Umbilical cord (tissue), 2 donors: ENCODE measurements around the gene SEMA5B. TPM values are rescaled to one million over a fixed set of nuclear protein-coding genes. Genes with fewer than 3 reads are reported as not detected.
A peak's percentile ranks its signal among the peaks of the same experiment; 100 is the strongest.

Experiments
- DNase-seq: peaks from one replicate; pipeline ENCODE4 v3.0.0-alpha.2; 2015; ENCODE audit warnings: low spot score
- total RNA-seq: library from RNA; depleted of rRNA; stranded (reverse); fragments of >200 nt; gene quantifications from one replicate; pipeline ENCODE4 v1.2.3, GENCODE V29; 2014; ENCODE audit warnings: low replicate concordance; ENCODE audit not compliant: insufficient read depth

The SEMA5B gene
- total RNA-seq = 6.0 TPM

DNA sequence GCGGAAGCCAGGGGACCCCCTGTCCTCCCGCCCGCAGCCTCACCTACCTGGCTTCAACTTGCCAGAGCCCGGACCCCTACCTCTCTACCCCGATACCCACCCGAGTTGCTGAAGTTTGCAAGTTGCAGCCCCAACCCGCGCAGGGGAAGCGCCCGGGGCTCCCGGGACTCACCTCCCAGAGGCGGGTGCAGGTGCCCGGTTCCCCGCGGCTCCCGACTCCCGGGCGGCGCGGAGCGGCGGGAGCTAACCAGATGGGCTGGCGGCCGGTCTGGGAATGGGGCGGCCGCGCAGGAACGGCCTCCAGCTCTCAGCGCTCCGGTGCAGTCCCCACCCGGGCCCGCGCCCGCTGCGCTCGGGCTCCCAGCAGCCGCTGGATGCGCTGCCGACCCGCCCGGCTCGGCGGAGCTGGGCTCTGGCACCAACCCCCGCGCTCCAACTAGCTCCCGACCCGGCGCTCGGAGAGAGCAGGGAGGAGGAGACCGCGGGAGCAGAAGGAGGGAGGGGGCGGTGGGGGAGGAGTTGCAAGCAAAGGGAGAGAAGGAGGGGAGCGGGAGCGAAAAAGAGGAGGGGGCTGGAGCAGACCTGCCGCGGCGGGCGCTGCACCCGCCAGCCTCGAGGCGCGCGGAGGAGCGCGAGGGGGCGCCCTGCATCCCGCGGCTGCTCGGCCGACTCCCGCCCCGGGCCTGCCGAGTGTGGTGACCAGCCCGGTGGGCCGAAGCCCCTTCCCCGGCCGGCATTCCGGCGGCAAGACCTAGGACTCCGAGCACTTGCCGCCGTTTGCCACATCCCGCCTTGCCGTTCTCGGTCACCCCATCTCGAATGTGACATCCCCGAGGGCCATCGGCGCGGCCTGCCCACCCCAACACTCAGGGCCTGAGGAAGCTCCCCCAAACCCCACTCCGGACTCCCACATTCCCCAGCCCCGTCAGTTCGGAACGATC is at the start of gene SEMA5B:
Gene SEMA5B, minus strand, starts transcription at position 472 of the 941 bp plus-strand sequence. CDS start 66,500 bp downstream, outside the sequence.
- DNase-seq = peak; percentile 31

- peak; percentile 30 for DNase-seq
These were observed 49.2 kb upstream of the SEMA5B start for GRCh38 chr3:123076496-123077418.

- DNase-seq = no peak
These were observed 48.5 kb upstream of the SEMA5B start for GRCh38 chr3:123076112-123076495.

DNA sequence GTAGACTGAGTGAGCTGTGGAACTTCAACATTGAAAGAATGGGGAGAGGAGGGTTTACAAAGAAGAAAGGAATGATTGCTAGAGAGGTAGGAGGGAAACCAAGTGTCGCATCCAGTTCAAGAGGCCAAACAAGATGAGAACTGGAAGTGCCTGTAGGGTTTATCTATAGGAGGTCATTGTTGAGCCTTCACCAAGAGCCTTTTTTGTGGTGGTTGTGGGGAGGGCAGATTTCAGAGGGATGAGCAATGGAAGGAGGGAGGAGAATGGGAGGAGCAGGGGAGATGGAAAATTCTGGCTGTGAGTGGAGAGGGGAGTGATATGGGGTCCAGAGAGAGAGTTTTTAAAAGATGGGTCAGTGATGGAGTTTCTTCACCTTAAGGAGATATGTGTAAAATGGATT is 47.8 kb upstream of the SEMA5B start:
- no peak for DNase-seq

DNA sequence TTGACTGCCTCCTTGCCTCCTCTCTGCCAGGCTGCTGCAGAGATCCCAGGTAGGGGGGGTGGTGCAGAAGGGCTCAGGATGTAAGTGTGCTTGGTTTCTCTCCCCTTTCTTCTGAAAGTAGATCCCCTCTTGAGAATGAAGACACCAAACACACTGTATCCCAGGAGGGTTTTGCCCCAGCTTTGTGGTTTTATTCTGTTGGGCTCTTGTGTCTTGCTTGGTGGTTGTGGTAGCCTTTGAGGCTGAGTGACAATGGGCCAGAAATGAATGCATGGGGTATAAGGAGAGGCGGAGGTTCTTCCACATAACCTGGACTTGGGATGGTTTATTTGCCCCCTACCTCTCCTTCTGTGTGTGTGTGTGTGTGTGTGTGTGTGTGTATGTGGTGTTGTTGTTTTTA is 45.0 kb upstream of the SEMA5B start:
- DNase-seq = no peak

DNA sequence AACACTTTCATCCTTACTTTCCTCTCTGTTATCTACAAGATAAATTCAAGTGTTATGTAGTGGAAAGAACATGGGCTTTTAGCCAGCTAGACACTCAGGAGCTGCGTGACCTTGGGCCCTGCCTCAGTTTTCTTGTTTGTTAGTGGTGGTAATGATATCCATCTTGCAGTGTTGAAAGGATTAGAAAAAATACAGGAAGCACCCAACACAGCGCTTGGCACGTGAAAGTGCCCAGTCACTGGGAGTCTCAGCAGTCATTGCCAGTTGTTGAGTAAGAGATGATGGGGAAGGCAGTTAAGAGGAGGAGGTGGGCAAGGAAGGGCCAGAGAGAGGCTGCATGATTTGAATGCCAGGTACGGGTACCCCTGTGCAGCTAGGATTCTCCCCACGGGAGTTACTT is 44.6 kb upstream of the SEMA5B start:
- DNase-seq = no peak

DNA sequence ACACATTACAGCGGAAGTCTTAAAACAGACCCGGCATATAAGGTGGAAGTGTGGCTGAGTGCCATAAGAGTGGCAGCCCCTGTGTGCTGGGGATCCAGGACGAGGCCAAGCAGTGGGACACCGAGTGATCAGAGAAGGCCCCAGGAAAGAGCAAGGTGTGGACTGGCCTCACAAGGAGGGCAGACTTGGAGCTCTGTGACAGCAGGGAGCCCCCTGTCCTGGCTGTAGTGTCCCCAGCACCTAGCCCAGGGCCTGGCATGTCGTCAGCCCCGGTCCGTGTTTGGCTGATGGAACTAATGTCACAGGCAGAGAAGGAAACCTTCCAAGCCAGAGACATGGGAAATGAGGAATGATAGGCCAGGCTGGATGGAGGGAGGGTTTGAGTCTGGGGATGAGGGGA is 44.0 kb upstream of the SEMA5B start:
- no peak for DNase-seq

- DNase-seq = no peak
These were observed 43.6 kb upstream of the SEMA5B start for GRCh38 chr3:123071146-123071545.

DNA sequence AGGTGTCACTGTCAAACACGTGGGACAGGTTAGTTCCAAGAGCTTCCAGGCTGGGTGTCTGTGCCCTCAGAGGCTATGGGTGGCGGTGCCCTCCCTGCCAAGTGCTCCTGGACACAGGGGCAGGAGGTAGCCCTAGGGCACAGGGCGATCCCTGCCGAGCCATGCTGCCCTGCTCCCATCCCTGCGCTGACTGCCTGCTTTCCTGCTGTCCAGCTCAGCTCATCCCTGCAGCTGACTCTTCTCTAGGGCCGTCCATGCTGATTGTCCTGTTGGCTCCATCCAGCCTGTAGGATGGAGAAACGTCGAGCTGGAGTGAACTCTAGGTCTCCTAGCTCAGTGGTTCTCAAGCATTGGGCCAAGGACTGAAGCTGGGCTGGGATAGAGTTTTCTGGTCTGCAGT is 42.9 kb upstream of the SEMA5B start:
- DNase-seq = no peak

DNA sequence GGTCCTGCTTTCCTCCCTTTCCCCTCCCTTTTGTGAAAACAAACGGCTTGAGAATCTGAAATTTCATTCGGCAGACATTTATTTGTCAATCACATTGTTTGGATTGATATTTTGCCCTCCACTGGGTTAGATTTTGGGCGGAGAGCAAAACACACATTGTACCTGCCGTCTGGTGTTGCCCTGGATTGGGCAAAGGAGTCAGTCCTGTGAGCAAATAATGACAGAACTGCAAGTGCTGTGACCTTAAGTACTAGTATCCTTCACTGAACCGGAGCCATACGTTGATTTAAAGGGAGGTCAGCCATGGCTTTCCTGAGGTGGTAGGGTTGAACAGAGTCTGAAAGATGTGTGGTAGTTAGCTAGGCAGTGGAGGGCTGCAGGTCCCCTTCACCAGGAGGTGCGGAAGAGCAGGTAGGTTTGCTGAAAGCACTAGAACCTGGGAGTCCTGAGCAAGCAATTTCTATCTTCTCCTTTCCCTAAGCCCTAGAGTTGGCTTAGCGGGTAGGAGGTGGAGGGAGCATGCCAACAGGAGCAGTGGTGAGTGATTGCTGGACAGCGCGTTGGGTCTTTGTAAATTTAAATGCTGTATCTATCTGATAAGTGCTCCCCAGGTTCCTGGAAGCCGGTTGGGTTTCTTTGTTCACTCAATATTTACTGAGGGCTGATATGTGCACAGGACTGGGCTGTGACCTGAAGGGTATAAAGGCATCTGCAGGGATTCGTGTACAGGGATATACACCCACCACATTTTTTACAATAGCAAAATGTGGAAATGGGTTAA is 41.2 kb upstream of the SEMA5B start:
- DNase-seq = no peak

- no peak for DNase-seq
These were observed 40.4 kb upstream of the SEMA5B start for GRCh38 chr3:123067689-123068600.

DNA sequence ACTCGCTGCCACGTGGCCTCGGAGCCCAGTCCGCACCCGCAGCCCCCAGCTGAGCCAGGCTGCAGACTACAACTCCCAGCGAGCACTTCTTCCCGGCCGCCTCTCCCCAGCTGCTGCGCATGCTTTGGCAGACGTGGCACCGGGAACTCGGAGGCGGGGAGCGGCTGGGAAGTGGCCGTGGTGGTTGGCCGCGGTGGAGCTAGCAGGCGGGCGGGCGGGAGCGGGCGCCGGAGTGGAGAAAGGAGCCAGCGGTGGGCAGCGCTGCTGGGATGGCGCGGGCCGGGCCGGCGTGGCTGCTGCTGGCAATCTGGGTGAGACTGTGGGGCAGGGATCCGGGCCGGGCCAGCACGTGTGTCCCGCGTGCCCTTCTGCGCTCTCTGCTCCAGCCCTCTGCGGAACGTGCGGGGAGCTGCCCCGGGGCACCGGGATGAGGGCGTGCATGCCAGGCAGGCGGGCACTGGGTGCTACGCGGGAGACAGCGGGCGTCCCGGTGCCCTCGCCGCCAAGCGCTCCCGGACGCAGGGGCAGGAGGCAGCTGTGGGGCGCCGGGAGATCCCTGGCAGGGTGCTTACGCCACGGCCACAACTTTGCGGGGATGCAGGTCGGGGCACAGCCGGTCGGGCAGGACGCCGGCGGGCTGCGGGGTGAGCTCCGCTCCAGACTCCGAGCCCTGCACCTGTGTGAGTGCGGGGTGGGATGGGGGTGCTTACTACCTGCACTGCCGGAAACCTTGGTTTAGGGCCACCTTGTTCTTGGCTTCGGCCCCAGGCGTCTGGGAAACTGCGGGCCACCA is 39.5 kb upstream of the SEMA5B start, which contains the start of gene PDIA5:
Gene PDIA5, plus strand, starts transcription at position 130 of the 793 bp plus-strand sequence. Its CDS starts 140 bp downstream, at position 270.
- DNase-seq = peak; percentile 97

GRCh38 chr3:123066599-123066895 is 39.0 kb upstream of the SEMA5B start:
- DNase-seq = no peak

DNA sequence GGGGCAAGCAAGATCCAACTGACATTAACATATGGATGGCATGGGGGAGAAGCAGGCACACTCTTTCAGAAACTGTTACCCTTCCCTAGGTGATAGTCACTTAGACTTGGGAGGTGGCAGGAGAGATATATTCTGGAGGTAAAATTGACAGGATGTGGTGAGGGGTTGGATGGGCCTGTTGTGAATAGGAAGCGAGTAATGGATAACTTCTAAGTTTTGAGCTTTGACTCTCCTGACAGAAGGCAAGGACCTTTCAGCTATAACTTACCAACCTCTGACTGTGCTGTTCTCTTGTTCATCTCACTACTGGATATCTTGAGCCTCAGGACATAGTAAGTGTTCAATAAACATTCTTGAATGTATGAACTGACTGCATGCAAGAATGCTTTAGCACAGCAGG is 37.4 kb upstream of the SEMA5B start:
- DNase-seq = no peak

GRCh38 chr3:123064506-123064905 is 36.9 kb upstream of the SEMA5B start:
- no peak for DNase-seq

GRCh38 chr3:123063034-123063433 is 35.5 kb upstream of the SEMA5B start:
- no peak for DNase-seq

DNA sequence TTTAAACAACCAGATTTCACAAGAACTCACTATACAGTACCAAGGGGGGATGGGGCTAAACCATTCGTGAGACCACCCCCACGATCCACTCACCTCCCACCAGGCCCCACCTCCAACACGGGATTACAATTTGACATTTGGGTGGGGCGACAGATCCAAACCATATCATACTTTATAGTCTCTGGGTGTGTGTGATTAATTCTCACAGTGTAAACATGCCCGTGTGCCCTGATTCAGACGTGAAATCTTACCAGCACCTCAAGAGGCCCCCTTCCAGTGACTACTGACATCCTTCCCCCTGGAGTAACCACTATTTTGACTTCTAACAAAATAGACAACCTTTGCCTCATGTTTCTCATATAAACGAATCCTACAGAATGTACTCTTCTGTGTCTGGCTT is 34.3 kb upstream of the SEMA5B start:
- DNase-seq = no peak

GRCh38 chr3:123060054-123060453 is 32.5 kb upstream of the SEMA5B start:
- no peak for DNase-seq

DNA sequence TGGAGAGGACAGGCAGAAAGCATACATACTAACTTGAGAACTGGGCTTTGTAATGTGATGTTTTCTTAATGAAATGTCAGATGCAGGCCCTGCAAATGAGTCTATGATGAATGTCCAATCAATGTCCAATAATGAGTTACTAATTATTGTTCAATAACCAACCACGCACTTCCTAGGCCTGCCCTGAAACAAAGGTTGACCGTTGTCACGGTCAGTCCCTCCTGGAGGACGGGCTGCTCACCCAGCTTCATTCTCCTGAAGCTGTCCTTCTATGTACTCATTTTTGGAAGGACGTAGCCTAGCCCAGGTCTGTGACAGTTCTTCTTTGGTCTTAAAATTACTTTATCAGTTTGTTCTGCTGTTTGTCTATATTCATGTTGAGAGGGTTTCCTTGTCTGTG is 30.9 kb upstream of the SEMA5B start:
- DNase-seq = no peak

- no peak for DNase-seq
These were observed 27.8 kb upstream of the SEMA5B start for GRCh38 chr3:123055352-123055751.
